Transverse colon (tissue), 4 donors: ENCODE results near the gene DNAH2. TPM values are rescaled to one million over a fixed set of nuclear protein-coding genes. Genes with fewer than 3 reads are reported as not detected.
A peak's percentile ranks its signal among the peaks of the same experiment; 100 is the strongest.

Source experiments
- DNase-seq: peaks from one replicate; pipeline ENCODE4 v3.0.0-alpha.2; 2019
- H3K27ac ChIP-seq, 4 donors: fragments of 200-600 bp; sonication (generic); 2 replicates each; pipeline ENCODE4 v1.5.1; 2016 to 2018; ENCODE audit warnings: inconsistent platforms in 4 of 4
- H3K27me3 ChIP-seq: fragments of 200-600 bp; sonication (generic); 2 replicates; pipeline ENCODE4 v1.5.1; 2017; ENCODE audit warnings: inconsistent platforms
- H3K36me3 ChIP-seq, 4 donors: fragments of 200-600 bp; sonication (generic); 2 replicates each; pipeline ENCODE4 v1.5.1; 2017 to 2019; ENCODE audit warnings: inconsistent platforms in 4 of 4
- H3K4me1 ChIP-seq, 4 donors: fragments of 200-600 bp; sonication (generic); 2 replicates each; pipeline ENCODE4 v1.5.1; 2017 to 2020; ENCODE audit warnings: inconsistent platforms in 4 of 4
- H3K4me3 ChIP-seq, 4 donors: fragments of 200-600 bp; sonication (generic); 1 replicate in 1 of 4; 2 replicates in 3 of 4; pipeline versions ENCODE4 v1.5.1 to v1.6.1; 2017 to 2019; ENCODE audit warnings: inconsistent platforms in 4 of 4
- H3K9me3 ChIP-seq, 2 donors: fragments of 200-600 bp; sonication (generic); 2 replicates each; pipeline ENCODE4 v1.5.1; 2017 to 2019; ENCODE audit warnings: inconsistent platforms in 2 of 2
- EP300 ChIP-seq: sonication (generic); formaldehyde crosslinking; IDR thresholded peaks from one replicate; pipeline ENCODE4 v1.6.1; 2017; ENCODE audit warnings: antibody characterized with exemption, low read depth
- POLR2A ChIP-seq: fragments of 450-650 bp; IDR thresholded peaks from one replicate; pipeline ENCODE4 v1.6.1; 2016; ENCODE audit warnings: antibody characterized with exemption, mild to moderate bottlenecking, moderate library complexity
- POLR2AphosphoS5 ChIP-seq, 3 donors: sonication (generic); formaldehyde crosslinking; IDR thresholded peaks; one replicate each; pipeline ENCODE4 v1.6.1; 2016; ENCODE audit warnings: antibody characterized with exemption in 3 of 3
- WGBS, 2 donors: methylation state at CpG; one replicate each; pipeline ENCODE4 v1.1.5; 2018; ENCODE audit warnings: low coverage in 1 of 2; 5-methylcytosine and 5-hydroxymethylcytosine counted together
- in situ Hi-C, 4 donors: fragments of 200-750 bp; cut with MboI; loops; one replicate each; pipeline versions ENCODE4 v1.15.0 to v1.15.1; 2017; ENCODE audit warnings: low sequenced_read_pairs in 3 of 4, low pct_ligation_motif_present in 1 of 4, low pct_unique_long_range_greater_than_20kb in 1 of 4
- intact Hi-C: fragments of 100-400 bp; cut with DNase I; formaldehyde crosslinking; loops from one replicate; pipeline ENCODE4 v1.15.1; 2023; ENCODE audit warnings: low total_unique reads
- total RNA-seq, 4 donors: library from RNA; depleted of rRNA; stranded (reverse); fragments of >200 nt; gene quantifications; one replicate each; pipeline ENCODE4 v1.1.0, GENCODE V29; 2016
- TF ChIP-seq, protein P1 (sequence below), 5 experiments: fragments of 200-600 bp in 3 of 5; fragments of 450-650 bp in 2 of 5; sonication (generic) in 3 of 5; IDR thresholded peaks; 1 replicate in 2 of 5; 2 replicates in 3 of 5; pipeline ENCODE4 v1.5.1; 2016 to 2017; ENCODE audit warnings: antibody characterized with exemption in 5 of 5, inconsistent platforms in 3 of 5, mild to moderate bottlenecking in 2 of 5, moderate library complexity in 1 of 5

The DNAH2 gene
- total RNA-seq, 4 donors from 2014 or later, result under 0.01 to 0.55 (median 0.18) TPM

DNA sequence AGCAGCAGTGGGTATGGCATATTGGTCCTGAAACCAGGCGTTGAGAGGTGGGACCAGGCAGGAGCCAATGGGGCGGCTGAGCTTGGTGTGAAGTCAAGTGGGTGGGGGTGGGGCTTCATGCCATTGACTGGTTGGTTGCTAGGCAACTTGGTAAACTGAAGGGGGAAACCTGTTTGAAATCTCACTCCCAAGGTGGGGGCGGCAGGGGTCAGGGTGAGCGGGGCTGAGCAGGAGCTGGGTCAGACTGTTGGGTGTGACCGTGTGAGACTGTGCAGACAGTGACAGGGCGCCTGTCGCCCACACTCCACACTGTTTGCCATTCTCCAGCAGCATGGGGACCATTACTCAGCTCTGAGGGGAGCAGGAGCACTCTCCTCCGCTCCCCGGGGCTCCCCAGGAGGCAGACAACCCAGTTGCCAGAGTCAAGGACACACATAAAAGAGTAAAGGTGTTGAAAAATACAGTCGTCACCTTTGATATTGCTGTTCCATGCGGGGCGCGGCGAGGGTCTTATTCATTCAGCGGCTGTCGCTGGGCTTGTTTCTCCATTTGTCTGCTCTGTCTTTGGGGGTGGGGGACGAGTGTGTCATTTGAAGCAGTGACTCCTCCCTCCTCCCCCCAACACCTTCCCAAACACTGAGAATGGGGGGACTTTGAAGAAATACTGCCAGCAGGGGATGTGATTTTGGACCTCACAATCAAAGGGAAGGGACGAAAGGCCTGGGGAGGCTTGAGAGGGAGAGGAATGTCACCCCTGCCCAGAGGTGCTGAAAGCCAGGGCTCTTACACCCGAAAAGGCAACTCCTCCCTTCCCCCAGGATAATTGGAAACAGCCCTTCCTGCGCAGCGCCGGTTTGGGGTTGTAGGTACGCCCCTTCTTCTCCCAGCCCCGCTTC, 13.7 kb upstream of the DNAH2 start:
- Histone ChIP-seq H3K27ac (no peak overlapping the region), H3K4me1 (peaks cover 9 to 20% (median 12%) of the 10 kb centered on the region in 4 donors), H3K36me3 (peaks cover 0 to 13% (median 0%) of the 10 kb centered on the region in 4 donors), H3K27me3 (peaks cover 51% of the 10 kb centered on the region), H3K9me3 (no peaks in the 10 kb centered on the region), H3K4me3 (no peak overlapping the region)
- intact Hi-C loops, result no loop called here
- in situ Hi-C loops, result no loop called here
- no peak for DNase-seq
- WGBS, 2 donors, result 60% methylated on average over 24 of the region's 24 CpGs; no CpG with 5 or more reads in 1 of the 2 donors
- TF ChIP-seq EP300 (no peak), POLR2A (no peak), POLR2AphosphoS5 (IDR thresholded peaks at IDR 0.05) (no peak)
- TF ChIP-seq, protein P1, sequence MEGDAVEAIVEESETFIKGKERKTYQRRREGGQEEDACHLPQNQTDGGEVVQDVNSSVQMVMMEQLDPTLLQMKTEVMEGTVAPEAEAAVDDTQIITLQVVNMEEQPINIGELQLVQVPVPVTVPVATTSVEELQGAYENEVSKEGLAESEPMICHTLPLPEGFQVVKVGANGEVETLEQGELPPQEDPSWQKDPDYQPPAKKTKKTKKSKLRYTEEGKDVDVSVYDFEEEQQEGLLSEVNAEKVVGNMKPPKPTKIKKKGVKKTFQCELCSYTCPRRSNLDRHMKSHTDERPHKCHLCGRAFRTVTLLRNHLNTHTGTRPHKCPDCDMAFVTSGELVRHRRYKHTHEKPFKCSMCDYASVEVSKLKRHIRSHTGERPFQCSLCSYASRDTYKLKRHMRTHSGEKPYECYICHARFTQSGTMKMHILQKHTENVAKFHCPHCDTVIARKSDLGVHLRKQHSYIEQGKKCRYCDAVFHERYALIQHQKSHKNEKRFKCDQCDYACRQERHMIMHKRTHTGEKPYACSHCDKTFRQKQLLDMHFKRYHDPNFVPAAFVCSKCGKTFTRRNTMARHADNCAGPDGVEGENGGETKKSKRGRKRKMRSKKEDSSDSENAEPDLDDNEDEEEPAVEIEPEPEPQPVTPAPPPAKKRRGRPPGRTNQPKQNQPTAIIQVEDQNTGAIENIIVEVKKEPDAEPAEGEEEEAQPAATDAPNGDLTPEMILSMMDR (IDR thresholded peaks at IDR 0.05), result no peak

DNA sequence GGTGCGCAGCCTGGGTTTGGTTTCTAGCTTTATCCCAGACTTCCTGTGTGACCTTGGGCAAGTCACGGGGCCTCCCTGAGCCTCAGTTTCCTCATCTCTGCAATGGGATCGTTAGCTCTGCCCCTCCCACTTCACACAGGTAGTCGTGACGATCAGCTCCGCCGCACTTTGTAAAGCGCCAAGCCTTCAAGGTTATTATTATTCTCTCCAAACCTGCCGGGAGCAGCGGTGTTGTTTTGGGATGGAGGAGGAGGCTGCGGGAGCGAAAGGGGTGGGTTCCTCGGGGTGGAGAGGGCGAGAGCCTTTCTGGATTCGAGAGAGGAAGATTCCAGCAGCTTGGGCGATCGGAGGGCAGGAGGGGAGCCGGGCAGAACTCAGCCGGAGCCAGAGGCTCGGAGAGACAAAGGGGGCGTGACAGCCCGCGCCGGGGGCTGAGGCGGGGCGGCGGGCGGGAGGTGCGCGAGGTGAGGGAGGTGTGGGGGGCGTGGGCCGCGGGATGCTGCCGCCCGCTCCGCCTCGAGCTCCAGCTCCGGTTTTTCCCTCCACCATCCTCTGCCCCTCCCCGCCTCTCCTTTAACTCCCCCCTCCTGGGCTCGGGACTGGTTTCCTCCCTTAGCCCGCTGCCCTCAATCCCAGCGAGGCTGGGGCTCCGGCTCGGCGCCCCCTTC, 12.8 kb upstream of the DNAH2 start, which contains the start of gene EFNB3:
Gene EFNB3, plus strand, starts transcription at position 602 of the 668 bp plus-strand sequence. CDS start 397 bp downstream, outside the sequence.
- DNase-seq, result no peak
- in situ Hi-C loops (no loop called here), intact Hi-C loops (no loop called here)
- H3K36me3 ChIP-seq, result peaks cover 0 to 13% (median 0%) of the 10 kb centered on the region in 4 donors
- no peak within 1 kb of the TSS for H3K27ac ChIP-seq
- WGBS, 2 donors, result 4% methylated on average over 41 of the region's 45 CpGs; no CpG with 5 or more reads in 1 of the 2 donors
- H3K4me3 ChIP-seq, result peak within 1 kb of the TSS; percentile 3 to 48 (median 22)
- no peak for TF ChIP-seq POLR2AphosphoS5 (IDR thresholded peaks at IDR 0.05)
- TF ChIP-seq, protein P1 (IDR thresholded peaks at IDR 0.05), result no peak
- no peak for TF ChIP-seq POLR2A
- TF ChIP-seq EP300, result no peak
- H3K4me1 ChIP-seq, result peaks cover 9 to 20% (median 12%) of the 10 kb centered on the region in 4 donors
- peaks cover 55% of the 10 kb centered on the region for H3K27me3 ChIP-seq
- no peaks in the 10 kb centered on the region for H3K9me3 ChIP-seq

DNA sequence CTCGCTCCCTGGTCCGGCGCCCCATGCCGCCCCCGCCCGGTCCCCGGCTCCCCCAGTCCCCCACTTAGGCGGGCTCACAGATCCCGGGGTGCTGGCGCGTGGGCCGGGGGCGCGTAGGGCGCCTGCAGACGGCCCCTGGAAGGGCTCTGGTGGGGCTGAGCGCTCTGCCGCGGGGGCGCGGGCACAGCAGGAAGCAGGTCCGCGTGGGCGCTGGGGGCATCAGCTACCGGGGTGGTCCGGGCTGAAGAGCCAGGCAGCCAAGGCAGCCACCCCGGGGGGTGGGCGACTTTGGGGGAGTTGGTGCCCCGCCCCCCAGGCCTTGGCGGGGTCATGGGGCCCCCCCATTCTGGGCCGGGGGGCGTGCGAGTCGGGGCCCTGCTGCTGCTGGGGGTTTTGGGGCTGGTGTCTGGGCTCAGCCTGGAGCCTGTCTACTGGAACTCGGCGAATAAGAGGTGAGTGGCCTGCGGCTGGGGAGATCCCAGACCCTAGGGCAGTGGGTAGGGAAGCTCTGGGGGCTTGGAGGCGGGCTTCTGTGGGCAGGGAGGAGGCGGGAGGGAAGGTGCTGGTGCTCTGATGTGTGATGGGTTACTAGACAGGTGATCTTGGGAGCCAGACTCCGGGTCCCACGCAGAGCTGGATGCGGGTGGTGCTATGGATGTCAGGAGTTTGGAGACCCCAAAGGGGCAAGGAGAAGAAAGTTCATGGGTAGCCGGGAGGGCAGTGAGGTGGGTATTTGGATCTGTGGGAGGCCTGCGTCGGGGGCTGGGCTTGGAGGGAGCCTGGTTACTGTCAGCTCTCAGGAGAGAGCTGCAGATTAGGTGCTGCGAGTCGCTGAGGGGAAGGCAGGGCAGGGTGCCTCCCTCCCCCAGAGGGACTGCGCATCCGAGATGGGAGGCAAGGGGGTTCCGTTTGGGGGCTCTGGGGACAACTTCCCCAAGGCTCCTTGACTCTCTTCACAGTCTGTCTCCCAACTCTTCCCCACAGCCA, 12.0 kb upstream of the DNAH2 start:
- peak overlapping the region; percentile 3 to 48 (median 22) for H3K4me3 ChIP-seq
- H3K36me3 ChIP-seq, result peaks cover 0 to 11% (median 0%) of the 10 kb centered on the region in 4 donors
- no peaks in the 10 kb centered on the region for H3K9me3 ChIP-seq
- in situ Hi-C loops, result no loop called here
- TF ChIP-seq POLR2AphosphoS5 (IDR thresholded peaks at IDR 0.05), result no peak
- TF ChIP-seq, protein P1 (IDR thresholded peaks at IDR 0.05), result no peak
- TF ChIP-seq POLR2A, result no peak
- TF ChIP-seq EP300, result no peak
- WGBS, 2 donors, result 15% methylated on average over 22 of the region's 50 CpGs; no CpG with 5 or more reads in 1 of the 2 donors
- no peak overlapping the region for H3K27ac ChIP-seq
- intact Hi-C loops, result no loop called here
- H3K27me3 ChIP-seq, result peaks cover 55% of the 10 kb centered on the region
- H3K4me1 ChIP-seq, result peaks cover 9 to 20% (median 12%) of the 10 kb centered on the region in 4 donors
- no peak for DNase-seq
